H1 (cell line): ENCODE data around the gene MMGT1.

Source experiments
- CBX5 ChIP-seq: fragments of 300-800, 300-1000 bp; sonication (generic); IDR thresholded peaks from 2 replicates; pipeline ENCODE4 v1.7.1; 2016; ENCODE audit warnings: antibody characterized with exemption, low read length, low read depth
- EGR1 ChIP-seq: IDR thresholded peaks from 2 replicates; pipeline ENCODE4 v1.6.1; 2011; ENCODE audit warnings: low read depth, low read length, borderline replicate concordance
- EZH2 ChIP-seq: fragments of 200-600 bp; sonication (generic); IDR thresholded peaks from 2 replicates; pipeline ENCODE4 v1.7.1; 2012; ENCODE audit warnings: low read depth, mild to moderate bottlenecking, moderate library complexity, low read length, inconsistent platforms; ENCODE audit not compliant: severe bottlenecking
- NRF1 ChIP-seq: IDR thresholded peaks from 2 replicates; pipeline ENCODE4 v1.6.1; 2011; ENCODE audit warnings: mild to moderate bottlenecking, low read depth, low read length, improper control_type of control experiment
- SAP30 ChIP-seq: fragments of 300-600 bp; sonication (generic); IDR thresholded peaks from 2 replicates; pipeline ENCODE4 v1.7.1; 2012; ENCODE audit warnings: low read length, moderate library complexity, mild to moderate bottlenecking, inconsistent platforms; ENCODE audit not compliant: insufficient read depth, insufficient replicate concordance
- TCF12 ChIP-seq: IDR thresholded peaks from 2 replicates; pipeline ENCODE4 v1.6.1; 2011; ENCODE audit warnings: low read depth, mild to moderate bottlenecking, low read length
- TF ChIP-seq, protein P1 (sequence below), 3 experiments: IDR thresholded peaks; 1 replicate in 2 of 3; 2 replicates in 1 of 3; pipeline versions ENCODE4 v1.5.1 to v1.6.1; 2011; ENCODE audit warnings: low read length in 3 of 3, mild to moderate bottlenecking in 3 of 3, inconsistent platforms in 2 of 3, low read depth in 1 of 3, moderate library complexity in 1 of 3; ENCODE audit not compliant: insufficient read depth in 1 of 3; ENCODE audit errors: control extremely low read depth in 1 of 3

DNA sequence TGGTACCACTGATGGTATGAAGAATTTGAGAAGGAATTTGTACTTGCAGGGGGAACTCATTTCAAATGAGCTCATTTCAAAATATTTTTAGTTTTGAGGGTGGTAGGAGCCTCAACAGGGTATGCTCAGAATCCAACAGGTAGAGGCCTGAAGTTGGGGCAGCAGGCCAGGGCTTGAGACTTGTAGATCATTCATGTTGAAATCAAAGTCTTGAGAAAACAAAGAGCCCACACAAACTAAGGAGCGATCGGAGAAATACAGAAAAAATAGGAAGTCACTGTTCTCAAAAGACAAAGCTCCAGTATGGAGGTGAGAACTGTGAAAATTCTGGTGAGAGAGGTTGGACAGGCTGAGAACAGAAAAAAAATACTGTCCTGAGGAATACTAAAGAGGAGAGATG is 10.5 kb upstream of the MMGT1 start:
- TF ChIP-seq, protein P1, sequence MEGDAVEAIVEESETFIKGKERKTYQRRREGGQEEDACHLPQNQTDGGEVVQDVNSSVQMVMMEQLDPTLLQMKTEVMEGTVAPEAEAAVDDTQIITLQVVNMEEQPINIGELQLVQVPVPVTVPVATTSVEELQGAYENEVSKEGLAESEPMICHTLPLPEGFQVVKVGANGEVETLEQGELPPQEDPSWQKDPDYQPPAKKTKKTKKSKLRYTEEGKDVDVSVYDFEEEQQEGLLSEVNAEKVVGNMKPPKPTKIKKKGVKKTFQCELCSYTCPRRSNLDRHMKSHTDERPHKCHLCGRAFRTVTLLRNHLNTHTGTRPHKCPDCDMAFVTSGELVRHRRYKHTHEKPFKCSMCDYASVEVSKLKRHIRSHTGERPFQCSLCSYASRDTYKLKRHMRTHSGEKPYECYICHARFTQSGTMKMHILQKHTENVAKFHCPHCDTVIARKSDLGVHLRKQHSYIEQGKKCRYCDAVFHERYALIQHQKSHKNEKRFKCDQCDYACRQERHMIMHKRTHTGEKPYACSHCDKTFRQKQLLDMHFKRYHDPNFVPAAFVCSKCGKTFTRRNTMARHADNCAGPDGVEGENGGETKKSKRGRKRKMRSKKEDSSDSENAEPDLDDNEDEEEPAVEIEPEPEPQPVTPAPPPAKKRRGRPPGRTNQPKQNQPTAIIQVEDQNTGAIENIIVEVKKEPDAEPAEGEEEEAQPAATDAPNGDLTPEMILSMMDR (IDR thresholded peaks at IDR 0.05; ENCODE audit: control extremely low read depth in 1 of 3, insufficient read depth in 1 of 3, low read depth in 1 of 3, low read length in 3 of 3): no peak
- TF ChIP-seq EGR1 (no peak), TCF12 (no peak), CBX5 (no peak), SAP30 (no peak), EZH2 (no peak), NRF1 (no peak)
